HCT116 (cell line): ENCODE data around the gene BOLL. TPM values are rescaled to one million over a fixed set of nuclear protein-coding genes. Genes with fewer than 3 reads are reported as not detected.

ENCODE experiments used
- ATAC-seq: fragments of 200-7000 bp; cut with Tn5 transposase; 2 replicates; pipeline ENCODE4 v1.9.1; 2020; ENCODE audit warnings: mild to moderate bottlenecking, moderate library complexity
- BruUV-seq: library from RNA; stranded (reverse); fragments of 400-500 nt; replicated peaks from 2 replicates; lab custom pipeline; 2021; lab: Mats Ljungman, UMichigan
- CTCF ChIA-PET: fragments of 300-600 bp; sonication (Branson Sonifier 250); formaldehyde crosslinking; loops from one replicate; lab custom pipeline; 2021; ENCODE audit warnings: antibody characterized with exemption; lab: Charles Lee
- POLR2A ChIA-PET: fragments of 300-600, 350-600 bp; sonication (Branson Sonifier 250); formaldehyde crosslinking; loops from one replicate; lab custom pipeline; 2021; ENCODE audit warnings: antibody characterized with exemption; lab: Charles Lee
- RAD21 ChIA-PET, 2 experiments: fragments of 300-600 bp; sonication (Branson Sonifier 250); formaldehyde crosslinking; loops; one replicate each; lab custom pipeline; 2023; ENCODE audit warnings: low total read pairs in 2 of 2; ENCODE audit not compliant: uncharacterized antibody in 2 of 2, unreplicated experiment in 2 of 2, low non-redundant PET in 1 of 2; lab: Charles Lee
- DNase-seq: peaks from one replicate; pipeline ENCODE4 v3.0.0-alpha.2; 2010; ENCODE audit warnings: low read depth, low spot score
- H2AFZ ChIP-seq: fragments of 200-600 bp; shearing (Covaris generic), sonication (generic); 2 replicates; pipeline ENCODE4 v1.6.1; 2017; ENCODE audit warnings: low read depth, mixed run types, mixed read lengths, antibody characterized with exemption, low read length; ENCODE audit not compliant: poor library complexity, severe bottlenecking
- H3K27ac ChIP-seq: 2 replicates; pipeline ENCODE4 v1.5.1; 2012; ENCODE audit warnings: low read depth, low read length
- H3K27me3 ChIP-seq: fragments of 200-600 bp; sonication (generic); 2 replicates; pipeline ENCODE4 v1.6.1; 2016; ENCODE audit warnings: mixed run types, low read length, mixed read lengths; ENCODE audit not compliant: insufficient read depth
- H3K36me3 ChIP-seq, 2 experiments: fragments of 200-500 bp in 1 of 2; fragments of 200-600 bp in 1 of 2; sonication (Bioruptor generic) in 1 of 2; sonication (generic) in 1 of 2; 2 replicates each; pipeline versions ENCODE4 v1.5.1 to v1.6.1; 2014 to 2016; ENCODE audit warnings: low read length in 2 of 2, inconsistent platforms in 1 of 2, mixed read lengths in 1 of 2, mixed run types in 1 of 2; ENCODE audit not compliant: insufficient read depth in 2 of 2, control insufficient read depth in 1 of 2
- H3K4me1 ChIP-seq, 2 experiments: fragments of 200-600 bp in 1 of 2; sonication (generic) in 1 of 2; 2 replicates each; pipeline versions ENCODE4 v1.5.1 to v1.6.1; 2012 to 2017; ENCODE audit warnings: low read length in 2 of 2, inconsistent platforms in 1 of 2, mild to moderate bottlenecking in 1 of 2, mixed read lengths in 1 of 2, mixed run types in 1 of 2, moderate library complexity in 1 of 2; ENCODE audit not compliant: insufficient read depth in 2 of 2, control insufficient read depth in 1 of 2
- H3K4me2 ChIP-seq: fragments of 200-600 bp; sonication (generic); 2 replicates; pipeline ENCODE4 v1.6.1; 2017; ENCODE audit warnings: mixed run types, low read length, mixed read lengths
- H3K4me3 ChIP-seq, 2 experiments: fragments of 200-600 bp in 1 of 2; sonication (generic) in 1 of 2; replicated peaks in 1 of 2; 2 replicates each; pipeline ENCODE4 v1.5.1; 2011 to 2016; ENCODE audit warnings: low read length in 2 of 2, control low read depth in 1 of 2, low read depth in 1 of 2, mild to moderate bottlenecking in 1 of 2, mixed read lengths in 1 of 2, mixed run types in 1 of 2
- H3K79me2 ChIP-seq: fragments of 200-600 bp; sonication (generic); 2 replicates; pipeline ENCODE4 v1.6.1; 2017; ENCODE audit warnings: mild to moderate bottlenecking, mixed run types, low read length, moderate library complexity, mixed read lengths; ENCODE audit not compliant: insufficient read depth
- H3K9ac ChIP-seq: fragments of 200-600 bp; sonication (generic); 2 replicates; pipeline ENCODE4 v1.6.1; 2016; ENCODE audit warnings: low read length, mixed read lengths
- H3K9me2 ChIP-seq: fragments of 200-600 bp; sonication (generic), shearing (Covaris generic); 2 replicates; pipeline ENCODE4 v1.6.1; 2017; ENCODE audit warnings: mixed run types, mild to moderate bottlenecking, moderate library complexity; ENCODE audit not compliant: insufficient read depth
- H3K9me3 ChIP-seq, 2 experiments: fragments of 200-500 bp in 1 of 2; fragments of 200-600 bp in 1 of 2; sonication (Bioruptor generic) in 1 of 2; sonication (generic) in 1 of 2; 2 replicates each; pipeline ENCODE4 v1.6.1; 2014 to 2017; ENCODE audit warnings: low read length in 2 of 2, mixed read lengths in 2 of 2, inconsistent platforms in 1 of 2, low read depth in 1 of 2, mild to moderate bottlenecking in 1 of 2, mixed run types in 1 of 2, moderate library complexity in 1 of 2; ENCODE audit not compliant: control insufficient read depth in 1 of 2, insufficient read depth in 1 of 2
- H4K20me1 ChIP-seq: fragments of 200-600 bp; sonication (generic), shearing (Covaris generic); 2 replicates; pipeline ENCODE4 v1.6.1; 2017; ENCODE audit warnings: mixed run types, mild to moderate bottlenecking, moderate library complexity; ENCODE audit not compliant: insufficient read depth
- CEBPB ChIP-seq: IDR thresholded peaks from 2 replicates; pipeline ENCODE4 v1.6.1; 2012; ENCODE audit warnings: low read depth
- ELF1 ChIP-seq: IDR thresholded peaks from 2 replicates; pipeline ENCODE4 v1.6.1; 2012; ENCODE audit warnings: low read depth, borderline replicate concordance
- EZH2phosphoT487 ChIP-seq: fragments of 200-600 bp; IDR thresholded peaks from 2 replicates; pipeline ENCODE4 v1.6.1; 2018; ENCODE audit warnings: antibody characterized with exemption, borderline replicate concordance
- FOSL1 ChIP-seq: IDR thresholded peaks from 2 replicates; pipeline ENCODE4 v1.6.1; 2012; ENCODE audit warnings: low read depth
- TCF7L2 ChIP-seq: IDR thresholded peaks from 2 replicates; pipeline ENCODE4 v1.7.0; 2011; ENCODE audit warnings: borderline replicate concordance, inconsistent platforms; ENCODE audit not compliant: insufficient read depth, insufficient read length; ENCODE audit errors: extremely low read depth
- YY1 ChIP-seq: IDR thresholded peaks from 2 replicates; pipeline ENCODE4 v1.6.1; 2011; ENCODE audit warnings: low read length, low read depth, moderate library complexity, mild to moderate bottlenecking; ENCODE audit not compliant: insufficient replicate concordance; ENCODE audit errors: extremely low read depth
- ZNF274 ChIP-seq: fragments of 200-500 bp; sonication (Bioruptor generic); IDR thresholded peaks from 2 replicates; pipeline ENCODE4 v1.6.1; 2014; ENCODE audit warnings: mild to moderate bottlenecking, low read depth, low read length, inconsistent platforms
- intact Hi-C: fragments of 100-400 bp; cut with micrococcal nuclease; formaldehyde crosslinking; loops from 2 replicates; pipeline ENCODE4 v1.10.0; 2022
- total RNA-seq: library from RNA; stranded (reverse); gene quantifications from one replicate; pipeline ENCODE4 v1.2.1, GENCODE V29; 2021; ENCODE audit not compliant: unreplicated experiment
- TF ChIP-seq, protein P1 (sequence below), 3 experiments: fragments of 200-600 bp in 1 of 3; sonication (generic) in 1 of 3; IDR thresholded peaks in 2 of 3; conservative IDR thresholded peaks in 1 of 3; 2 replicates each; pipeline ENCODE4 v1.5.1; 2012 to 2017; ENCODE audit warnings: low read depth in 2 of 3, low read length in 2 of 3, antibody characterized with exemption in 1 of 3, borderline replicate concordance in 1 of 3, control low read depth in 1 of 3, mild to moderate bottlenecking in 1 of 3, mixed read lengths in 1 of 3, mixed run types in 1 of 3, moderate library complexity in 1 of 3; ENCODE audit not compliant: insufficient read depth in 1 of 3
- TF ChIP-seq, protein P2 (sequence below): IDR thresholded peaks from 2 replicates; pipeline ENCODE4 v1.6.1; 2011; ENCODE audit warnings: mild to moderate bottlenecking, low read length, moderate library complexity; ENCODE audit not compliant: insufficient replicate concordance; ENCODE audit errors: extremely low read depth
- TF ChIP-seq, protein P3 (sequence below): IDR thresholded peaks from 2 replicates; pipeline ENCODE4 v1.6.1; 2012

Gene BOLL
- total RNA-seq, 1 experiment from 2014 or later: not detected

DNA sequence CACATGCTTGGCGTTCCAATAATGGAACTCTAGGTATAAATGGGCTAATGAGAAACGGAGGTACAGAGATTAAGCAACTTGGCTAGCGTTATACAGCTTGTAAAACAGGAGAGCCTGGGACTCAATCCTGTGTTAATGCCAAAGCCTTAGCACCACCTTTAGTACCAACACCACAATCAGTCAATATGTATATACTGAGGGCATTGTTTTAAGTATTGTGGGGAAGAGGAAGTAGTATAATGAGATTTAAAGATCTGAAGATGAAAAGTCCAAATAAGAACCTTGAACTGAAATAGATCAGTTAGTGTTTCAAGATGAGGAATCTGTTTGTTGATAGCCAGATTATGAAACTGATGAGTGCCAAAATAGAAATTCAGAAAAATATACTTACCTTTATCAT is 71.8 kb downstream of the BOLL start:
- no TSS peak for BruUV-seq
- intact Hi-C loops: no loop called here
- H3K27me3 ChIP-seq: no peaks in the 10 kb centered on the region
- ChIA-PET POLR2A (no interaction called here), CTCF (no interaction called here)
- H3K36me3 ChIP-seq: peaks cover 0 to 12% of the 10 kb centered on the region in 2 experiments; a peak in 1 of 4 replicates
- TF ChIP-seq, protein P1, sequence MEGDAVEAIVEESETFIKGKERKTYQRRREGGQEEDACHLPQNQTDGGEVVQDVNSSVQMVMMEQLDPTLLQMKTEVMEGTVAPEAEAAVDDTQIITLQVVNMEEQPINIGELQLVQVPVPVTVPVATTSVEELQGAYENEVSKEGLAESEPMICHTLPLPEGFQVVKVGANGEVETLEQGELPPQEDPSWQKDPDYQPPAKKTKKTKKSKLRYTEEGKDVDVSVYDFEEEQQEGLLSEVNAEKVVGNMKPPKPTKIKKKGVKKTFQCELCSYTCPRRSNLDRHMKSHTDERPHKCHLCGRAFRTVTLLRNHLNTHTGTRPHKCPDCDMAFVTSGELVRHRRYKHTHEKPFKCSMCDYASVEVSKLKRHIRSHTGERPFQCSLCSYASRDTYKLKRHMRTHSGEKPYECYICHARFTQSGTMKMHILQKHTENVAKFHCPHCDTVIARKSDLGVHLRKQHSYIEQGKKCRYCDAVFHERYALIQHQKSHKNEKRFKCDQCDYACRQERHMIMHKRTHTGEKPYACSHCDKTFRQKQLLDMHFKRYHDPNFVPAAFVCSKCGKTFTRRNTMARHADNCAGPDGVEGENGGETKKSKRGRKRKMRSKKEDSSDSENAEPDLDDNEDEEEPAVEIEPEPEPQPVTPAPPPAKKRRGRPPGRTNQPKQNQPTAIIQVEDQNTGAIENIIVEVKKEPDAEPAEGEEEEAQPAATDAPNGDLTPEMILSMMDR (IDR thresholded peaks at IDR 0.05 in 2 of 3, conservative IDR thresholded peaks at IDR 0.05 in 1 of 3; ENCODE audit: borderline replicate concordance in 1 of 3, insufficient read depth in 1 of 3, low read depth in 2 of 3, low read length in 2 of 3): no peak
- TF ChIP-seq, protein P2, sequence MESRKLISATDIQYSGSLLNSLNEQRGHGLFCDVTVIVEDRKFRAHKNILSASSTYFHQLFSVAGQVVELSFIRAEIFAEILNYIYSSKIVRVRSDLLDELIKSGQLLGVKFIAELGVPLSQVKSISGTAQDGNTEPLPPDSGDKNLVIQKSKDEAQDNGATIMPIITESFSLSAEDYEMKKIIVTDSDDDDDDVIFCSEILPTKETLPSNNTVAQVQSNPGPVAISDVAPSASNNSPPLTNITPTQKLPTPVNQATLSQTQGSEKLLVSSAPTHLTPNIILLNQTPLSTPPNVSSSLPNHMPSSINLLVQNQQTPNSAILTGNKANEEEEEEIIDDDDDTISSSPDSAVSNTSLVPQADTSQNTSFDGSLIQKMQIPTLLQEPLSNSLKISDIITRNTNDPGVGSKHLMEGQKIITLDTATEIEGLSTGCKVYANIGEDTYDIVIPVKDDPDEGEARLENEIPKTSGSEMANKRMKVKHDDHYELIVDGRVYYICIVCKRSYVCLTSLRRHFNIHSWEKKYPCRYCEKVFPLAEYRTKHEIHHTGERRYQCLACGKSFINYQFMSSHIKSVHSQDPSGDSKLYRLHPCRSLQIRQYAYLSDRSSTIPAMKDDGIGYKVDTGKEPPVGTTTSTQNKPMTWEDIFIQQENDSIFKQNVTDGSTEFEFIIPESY: no peak
- TF ChIP-seq ZNF274 (no peak), TCF7L2 (no peak), YY1 (no peak), FOSL1 (no peak), EZH2phosphoT487 (no peak), ELF1 (no peak), CEBPB (no peak)
- TF ChIP-seq, protein P3, sequence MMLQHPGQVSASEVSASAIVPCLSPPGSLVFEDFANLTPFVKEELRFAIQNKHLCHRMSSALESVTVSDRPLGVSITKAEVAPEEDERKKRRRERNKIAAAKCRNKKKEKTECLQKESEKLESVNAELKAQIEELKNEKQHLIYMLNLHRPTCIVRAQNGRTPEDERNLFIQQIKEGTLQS: no peak
- TF ChIP-seq, all 23 proteins: peak for 0
- Histone ChIP-seq H3K79me2 (peaks cover 32% of the 10 kb centered on the region), H3K27ac (no peak overlapping the region), H3K4me1 (no peaks in the 10 kb centered on the region), H3K9me2 (no peaks in the 10 kb centered on the region), H2AFZ (no peak overlapping the region), H3K4me2 (no peak overlapping the region), H3K4me3 (no peak overlapping the region), H4K20me1 (peaks cover 7% of the 10 kb centered on the region; the same call in 1 of the 2 replicates), H3K9ac (no peak overlapping the region), H3K9me3 (no peaks in the 10 kb centered on the region)
- RAD21 ChIA-PET: no interaction called here
- no peak for DNase-seq
- ATAC-seq: no peak
